GM19397 (cell line): ENCODE data around the gene ALDH9A1.
"Not testable (repeated sequence)": the region's sequence is repeated elsewhere in the genome, so short reads cannot be mapped to it uniquely, and the experiment has no call there.

Experiments used
- ATAC-seq: cut with Tn5 transposase; IDR thresholded peaks from one replicate; pipeline ENCODE4 v1.9.1; 2021; ENCODE audit warnings: mild to moderate bottlenecking, moderate library complexity; ENCODE audit not compliant: unreplicated experiment

ALDH9A1 gene

DNA sequence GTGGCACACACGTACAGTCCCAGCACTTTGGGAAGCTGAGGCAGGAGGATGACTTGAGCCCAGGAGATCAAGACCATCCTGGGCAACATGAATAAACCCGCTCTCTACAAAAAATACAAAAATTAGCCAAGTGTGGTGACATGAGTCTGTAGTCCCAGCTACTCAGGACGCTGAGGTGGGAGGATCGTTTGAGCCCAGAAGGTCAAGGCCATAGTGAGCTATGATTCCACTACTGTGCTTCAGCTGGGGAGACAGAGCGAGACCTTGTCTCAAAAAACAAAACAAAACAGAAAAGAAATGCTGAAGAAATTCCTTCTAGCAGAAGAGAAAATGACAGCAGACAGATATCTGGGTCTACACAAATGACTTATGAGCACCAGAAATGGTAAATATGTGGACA, 10.3 kb downstream of the ALDH9A1 start:
- ATAC-seq: no peak

DNA sequence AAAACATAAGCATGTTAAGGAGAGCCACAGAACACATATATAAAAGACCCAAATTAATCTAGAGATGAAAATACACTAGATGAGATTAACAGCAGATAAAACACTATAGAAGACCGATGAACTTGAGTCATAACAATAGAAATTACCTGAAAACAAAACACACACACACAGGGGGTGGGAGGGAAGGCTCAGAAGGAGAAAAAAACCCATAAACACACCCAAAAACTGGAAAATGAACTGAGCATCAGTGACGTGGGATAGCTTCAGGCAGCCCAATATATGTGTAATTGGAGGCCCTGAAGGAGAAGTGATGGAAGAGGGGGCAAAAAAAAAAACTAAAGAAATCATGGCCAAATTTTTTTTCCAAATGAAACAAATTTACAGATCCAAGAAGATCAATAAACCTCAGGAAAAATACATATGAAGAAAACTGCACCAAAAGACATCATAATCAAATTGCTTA, 11.4 kb downstream of the ALDH9A1 start:
- no peak for ATAC-seq

DNA sequence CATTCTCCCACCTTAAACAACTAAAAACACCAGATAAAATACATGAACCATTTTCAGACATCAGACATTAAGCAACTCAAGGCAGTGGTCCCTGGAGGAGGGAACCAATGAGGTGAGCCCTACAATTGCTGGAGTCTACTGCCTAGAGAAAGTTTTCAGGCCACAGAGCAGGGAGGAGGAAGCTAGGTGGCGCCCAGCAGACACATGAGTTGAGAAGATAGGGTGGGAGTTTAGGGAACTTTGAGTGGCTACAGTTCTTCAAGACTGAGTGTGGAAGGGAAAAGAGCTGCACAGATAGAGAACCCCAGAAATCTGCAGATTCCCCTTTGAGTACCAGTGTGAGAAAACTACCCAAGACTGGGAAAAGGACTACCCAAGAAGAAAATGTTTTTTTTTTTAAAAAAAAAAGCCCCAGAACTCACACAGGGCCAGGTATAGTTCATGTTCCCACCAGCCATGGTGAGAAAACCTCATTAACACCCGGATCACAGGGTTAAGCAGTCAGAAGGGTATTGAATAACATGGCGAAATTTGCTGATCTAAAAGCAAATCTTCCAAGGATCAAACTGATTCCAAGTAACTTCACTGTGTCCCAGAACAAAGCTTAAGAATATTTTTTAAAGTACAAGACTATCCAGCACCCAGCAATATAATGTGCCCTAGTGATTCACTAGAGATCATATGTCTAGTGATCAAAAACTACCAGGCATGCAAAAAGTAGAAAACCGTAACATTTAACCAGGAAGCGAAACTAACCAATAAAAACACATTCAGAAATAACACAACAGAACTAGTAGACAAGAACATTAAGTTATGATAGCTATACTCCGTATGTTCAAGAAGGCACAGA, 12.0 kb downstream of the ALDH9A1 start:
- no peak for ATAC-seq

DNA sequence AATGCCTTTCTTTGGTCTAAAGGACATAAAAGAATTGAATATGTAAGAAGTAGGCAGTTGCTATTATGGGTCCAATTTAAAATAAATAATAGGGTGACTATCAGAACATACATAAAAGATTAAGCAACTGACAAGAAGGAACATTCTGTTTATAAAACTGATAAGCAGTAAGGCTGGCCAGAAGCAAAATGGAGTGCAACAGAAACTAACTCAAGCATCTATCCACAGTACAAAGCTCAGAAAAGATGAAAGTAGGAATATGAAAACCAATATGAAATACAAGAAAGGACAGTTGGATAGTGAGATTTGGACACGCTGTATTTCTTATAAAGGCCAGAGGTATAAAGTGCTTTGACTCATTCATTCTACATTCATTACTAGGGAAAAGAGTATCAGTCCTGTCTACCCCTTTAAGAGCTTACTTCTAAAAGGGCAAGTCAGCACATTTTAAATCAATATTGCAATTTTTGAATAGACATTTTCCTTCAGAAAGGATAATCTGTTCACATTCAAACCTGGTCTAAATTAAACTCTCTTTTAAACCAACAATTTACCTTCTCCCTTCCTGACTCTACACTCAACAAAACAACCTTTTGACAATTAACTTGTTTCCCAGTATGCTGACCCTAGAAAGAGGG, 14.4 kb downstream of the ALDH9A1 start:
- no peak for ATAC-seq

DNA sequence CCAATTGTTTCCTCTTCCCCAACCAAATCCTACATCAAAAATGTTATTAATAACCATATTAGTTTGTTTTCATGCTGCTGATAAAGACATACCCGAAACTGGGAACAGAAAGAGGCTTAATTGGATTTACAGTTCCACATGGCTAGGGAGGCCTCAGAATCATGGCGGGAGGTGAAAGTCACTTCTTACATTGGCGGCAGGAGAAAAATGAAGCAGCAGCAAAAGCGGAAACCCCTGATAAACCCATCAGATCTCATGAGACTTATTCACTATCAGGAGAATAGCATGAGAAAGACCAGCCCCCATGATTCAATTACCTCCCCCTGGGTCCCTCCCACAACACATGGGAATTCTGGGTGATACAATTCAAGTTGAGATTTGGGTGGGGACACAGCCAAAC, 17.6 kb downstream of the ALDH9A1 start:
- ATAC-seq: not testable (repeated sequence)

DNA sequence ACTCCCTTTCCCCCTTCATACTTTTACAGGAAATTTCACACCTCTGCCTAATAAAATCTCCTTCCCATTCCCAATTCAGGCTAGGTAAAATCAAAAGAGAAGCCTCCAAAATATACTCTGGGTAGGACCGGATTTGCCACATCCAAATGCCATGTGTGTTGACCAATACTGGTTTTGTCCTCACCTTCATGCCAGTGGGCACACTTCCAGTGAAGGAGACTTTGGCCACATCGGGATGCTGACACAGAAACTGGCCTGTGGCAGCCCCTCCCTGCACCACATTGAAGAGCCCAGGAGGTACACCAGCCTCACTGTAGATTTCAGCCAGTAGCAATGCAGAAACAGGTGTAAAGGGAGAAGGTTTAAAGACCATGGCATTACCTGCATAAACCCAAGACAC, 18.1 kb downstream of the ALDH9A1 start:
- no peak for ATAC-seq

DNA sequence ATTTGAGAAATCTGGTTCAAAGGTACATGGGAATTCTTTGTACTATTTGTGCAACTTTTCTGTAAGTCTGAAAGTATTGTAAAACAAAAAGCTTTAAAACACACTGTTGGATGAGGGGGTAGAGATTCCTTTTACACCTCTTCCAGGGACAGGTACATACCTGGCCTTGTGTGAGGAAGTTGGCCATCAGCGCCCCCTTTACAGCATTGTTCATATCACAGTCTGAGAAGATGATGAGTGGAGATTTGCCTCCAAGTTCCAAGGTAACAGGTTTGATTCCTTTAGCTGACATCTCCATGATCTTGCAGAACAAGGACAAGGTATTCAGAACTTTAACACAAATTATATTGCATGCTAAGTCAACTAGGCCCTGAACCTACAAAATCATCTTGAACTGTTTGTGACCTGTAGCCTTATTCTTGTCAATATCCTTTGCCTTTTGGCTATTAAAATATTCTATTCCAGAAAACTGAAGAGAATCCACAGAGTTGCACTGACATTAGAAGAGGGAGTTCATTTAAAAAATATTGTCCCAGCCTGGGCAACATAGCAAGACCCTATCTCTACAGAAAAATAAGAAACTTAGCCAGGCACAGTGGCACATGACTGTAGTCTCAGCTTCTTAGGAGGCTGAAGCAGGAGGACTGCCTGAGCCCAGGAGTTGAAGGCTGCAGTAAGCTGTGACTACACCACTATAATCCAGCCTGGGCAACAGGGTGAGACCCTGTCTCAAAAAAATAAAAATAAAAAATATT, 18.9 kb downstream of the ALDH9A1 start:
- no peak for ATAC-seq

DNA sequence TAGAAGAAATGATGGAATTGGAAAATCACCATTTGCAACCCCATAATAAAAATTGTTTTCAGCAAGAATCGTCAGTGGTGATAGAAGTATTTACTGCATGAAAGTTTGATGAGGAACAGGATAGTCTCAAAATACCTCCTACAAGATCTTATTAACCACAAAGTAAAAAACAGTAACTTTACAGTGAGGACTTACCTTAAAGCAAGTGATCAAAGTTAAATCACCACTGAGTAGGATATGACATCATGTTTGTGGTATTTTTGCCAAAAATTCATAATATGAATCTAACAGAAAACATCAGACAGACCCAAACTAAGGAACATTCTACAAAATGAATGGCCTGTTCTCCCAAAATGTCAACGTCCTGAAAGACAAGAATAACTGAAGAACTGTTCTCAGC, 19.9 kb downstream of the ALDH9A1 start:
- no peak for ATAC-seq

DNA sequence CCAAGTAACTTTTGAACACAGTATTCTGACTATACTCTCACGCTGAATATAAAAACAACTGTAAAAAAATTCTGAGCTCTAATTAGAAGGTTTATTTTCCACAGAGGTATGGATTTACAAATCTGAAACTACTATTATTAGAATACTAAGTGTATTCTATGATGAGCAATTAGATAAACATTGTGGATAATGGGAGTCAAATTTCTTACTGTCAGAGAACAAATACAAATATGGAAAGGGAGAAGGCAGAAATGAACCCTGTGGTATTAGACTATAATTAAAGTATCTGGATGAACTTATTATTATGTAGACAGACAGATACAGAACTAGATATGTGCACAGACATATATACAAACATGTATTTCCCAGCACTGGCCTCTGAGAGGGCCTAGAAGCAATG, 22.6 kb downstream of the ALDH9A1 start:
- no peak for ATAC-seq

DNA sequence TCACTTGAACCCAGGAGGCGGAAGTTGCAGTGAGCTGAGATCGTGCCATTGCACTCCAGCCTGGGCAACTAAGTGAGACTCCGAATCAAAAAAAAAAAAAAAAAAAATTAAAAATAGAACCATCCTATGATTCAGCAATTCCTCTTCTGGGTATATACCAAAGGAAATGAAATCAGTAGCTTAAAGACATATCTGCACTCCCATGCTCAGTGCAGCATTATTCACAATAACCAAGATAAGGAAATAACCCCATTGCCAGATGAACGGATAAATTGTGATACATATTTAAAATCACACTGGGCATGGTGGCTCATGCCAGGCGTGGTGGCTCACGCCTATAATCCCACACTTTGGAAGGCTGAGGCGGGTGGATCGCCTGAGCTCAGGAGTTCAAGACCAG, 23.8 kb downstream of the ALDH9A1 start:
- no peak for ATAC-seq

DNA sequence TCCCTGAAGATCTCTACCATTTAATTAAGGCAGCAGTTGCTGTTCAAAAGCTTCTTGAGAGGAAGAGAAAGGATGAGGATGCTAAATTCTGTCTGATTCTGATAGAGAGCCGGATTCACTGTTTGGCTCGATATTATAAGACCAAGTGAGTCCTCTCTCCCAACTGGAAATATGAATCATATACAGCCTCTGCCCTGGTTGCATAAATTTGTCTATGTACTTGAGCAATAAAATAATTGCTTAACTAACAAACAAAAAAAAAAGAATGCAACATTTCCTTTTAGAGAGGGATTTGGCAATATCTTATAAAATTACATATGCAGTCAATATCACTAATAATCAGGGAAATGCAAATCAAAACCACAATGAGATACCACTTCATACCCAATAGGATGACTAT, 26.8 kb downstream of the ALDH9A1 start:
- ATAC-seq: no peak

DNA sequence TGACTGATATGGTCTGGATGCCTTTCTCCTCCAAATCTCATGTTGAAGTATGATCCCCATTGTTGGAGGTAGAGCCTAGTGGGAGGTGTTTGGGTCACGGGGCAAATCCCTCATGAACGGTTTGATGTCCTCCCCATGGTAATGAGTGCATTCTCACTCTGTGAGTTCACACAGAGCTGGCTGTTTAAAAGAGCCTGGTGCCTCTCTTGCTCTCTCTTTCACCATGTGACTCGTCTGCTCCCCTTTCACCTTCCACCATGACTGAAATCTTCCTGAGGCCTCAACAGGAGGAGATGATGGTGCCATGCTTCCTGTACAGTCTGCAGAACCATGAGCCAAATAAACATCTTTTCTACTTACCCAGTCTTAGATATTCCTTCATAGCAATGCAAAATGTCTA, 30.2 kb downstream of the ALDH9A1 start:
- ATAC-seq: no peak

DNA sequence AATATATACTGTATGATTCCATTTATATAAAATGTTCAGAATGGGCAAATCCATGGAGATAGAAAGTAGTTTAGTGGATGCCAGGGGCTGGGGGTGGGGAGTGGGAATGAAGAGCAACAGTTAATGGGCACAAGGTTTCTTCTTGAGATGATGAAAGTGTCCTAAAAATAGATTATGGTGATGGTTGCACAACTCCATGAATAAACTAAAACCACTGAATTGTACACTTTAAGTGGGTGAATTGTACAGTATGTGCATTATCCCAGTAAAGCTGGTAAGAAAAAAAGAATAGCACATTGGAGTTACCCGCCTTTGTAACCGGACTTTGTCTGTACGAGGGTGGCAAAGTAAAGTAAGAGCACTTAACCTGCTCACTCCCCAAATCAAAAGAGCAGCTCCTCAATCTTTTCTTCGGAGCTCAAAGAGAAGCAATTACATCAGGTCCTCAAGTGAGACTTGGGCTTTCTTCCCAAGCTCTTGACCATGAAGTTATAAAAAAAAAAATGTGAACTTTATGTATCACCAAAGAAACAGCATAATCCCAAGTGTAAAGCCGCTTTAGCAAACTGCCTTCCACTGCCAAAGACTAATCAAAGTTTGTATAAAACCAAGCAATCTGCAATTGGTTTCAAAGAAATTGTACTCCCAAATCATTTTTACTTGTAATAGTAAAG, 32.1 kb downstream of the ALDH9A1 start:
- ATAC-seq: no peak

DNA sequence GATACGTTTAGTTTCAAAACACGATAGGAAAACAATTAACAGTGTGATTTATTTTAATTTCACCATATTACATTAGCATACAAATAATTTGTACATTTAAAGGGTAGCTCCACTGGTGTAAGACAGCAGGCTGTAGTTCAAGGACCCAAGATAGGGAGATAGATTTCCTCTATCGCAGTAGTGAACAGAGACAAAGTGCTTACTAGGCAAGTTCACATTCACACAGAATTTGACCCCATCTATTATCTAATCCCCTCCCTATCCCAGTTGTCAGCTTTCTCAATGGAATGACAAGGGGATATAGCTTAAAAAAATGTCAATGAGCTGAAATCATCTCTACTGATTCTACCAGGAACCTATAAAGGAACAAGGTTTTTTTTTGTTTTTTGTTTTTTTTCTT, 36.2 kb downstream of the ALDH9A1 start:
- ATAC-seq: no peak

DNA sequence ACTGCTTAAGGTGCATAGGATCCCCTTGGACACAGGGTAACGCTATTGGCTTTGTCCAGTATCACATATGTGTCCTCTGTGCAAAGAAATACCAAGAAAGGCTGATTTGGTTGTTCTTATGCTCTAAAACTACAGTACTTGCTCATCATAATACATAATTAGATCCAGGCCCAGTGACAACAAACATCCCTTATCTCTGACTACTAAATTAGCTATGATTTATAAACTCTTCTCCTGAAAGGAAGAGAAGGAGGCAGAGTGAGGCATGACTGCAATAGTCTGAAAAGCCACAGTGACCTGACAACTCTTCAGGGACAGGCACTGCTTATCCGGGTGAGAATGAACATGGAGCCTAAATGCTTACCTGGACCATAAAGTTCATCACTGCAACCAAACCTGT, 36.7 kb downstream of the ALDH9A1 start:
- ATAC-seq: no peak

DNA sequence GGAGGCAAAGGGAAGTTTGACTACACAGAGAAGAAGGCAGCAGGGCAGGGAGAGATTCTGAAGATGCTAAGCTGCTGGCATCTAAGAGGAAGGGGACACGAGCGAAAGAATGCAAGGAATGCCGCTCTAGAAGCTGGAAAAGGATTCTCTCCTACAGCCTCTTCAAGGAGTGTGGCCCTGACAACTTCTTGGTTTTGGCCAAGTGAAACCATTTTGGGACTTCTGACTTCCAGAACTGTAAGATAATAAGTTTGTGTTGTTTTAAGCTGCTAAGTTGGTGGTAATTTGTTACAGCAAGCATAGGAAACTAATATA, 38.8 kb downstream of the ALDH9A1 start:
- no peak for ATAC-seq

DNA sequence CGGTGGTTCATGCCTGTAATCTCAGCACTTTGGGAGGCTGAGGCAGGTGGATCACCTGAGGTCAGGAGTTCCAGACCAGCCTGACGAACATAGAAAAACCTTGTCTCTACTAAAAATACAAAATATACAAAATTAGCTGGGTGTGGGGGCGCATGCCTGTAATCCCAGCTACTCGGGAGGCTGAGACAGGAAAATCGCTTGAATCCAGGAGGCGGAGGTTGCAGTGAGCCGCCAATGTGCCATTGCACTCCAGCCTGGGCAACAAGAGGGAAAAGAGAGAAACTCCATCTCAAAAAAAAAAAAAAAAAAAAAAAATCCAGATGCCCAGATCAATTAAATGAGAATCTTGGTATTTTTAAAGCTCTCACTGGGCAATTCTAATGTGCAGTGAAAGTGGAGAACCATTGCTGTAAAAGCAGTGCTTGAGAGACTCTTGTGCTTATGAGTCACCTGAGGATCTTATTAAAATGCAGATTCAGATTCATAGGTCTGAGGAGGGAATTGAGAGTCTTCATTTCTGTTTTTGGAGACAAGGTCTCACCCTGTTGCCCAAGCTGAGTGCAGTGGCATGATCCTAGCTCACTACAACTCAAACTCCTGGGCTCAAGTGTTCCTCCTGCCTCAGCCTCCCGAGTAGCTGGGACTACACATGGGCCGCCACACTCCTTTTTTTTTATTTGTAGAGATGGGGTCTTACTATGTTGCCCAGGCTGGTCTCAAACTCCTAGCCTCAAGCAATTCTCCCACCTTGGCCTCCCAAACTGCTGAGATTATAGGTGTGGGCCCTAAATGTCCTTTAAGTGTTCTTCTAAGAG, 39.4 kb downstream of the ALDH9A1 start:
- not testable (repeated sequence) for ATAC-seq

DNA sequence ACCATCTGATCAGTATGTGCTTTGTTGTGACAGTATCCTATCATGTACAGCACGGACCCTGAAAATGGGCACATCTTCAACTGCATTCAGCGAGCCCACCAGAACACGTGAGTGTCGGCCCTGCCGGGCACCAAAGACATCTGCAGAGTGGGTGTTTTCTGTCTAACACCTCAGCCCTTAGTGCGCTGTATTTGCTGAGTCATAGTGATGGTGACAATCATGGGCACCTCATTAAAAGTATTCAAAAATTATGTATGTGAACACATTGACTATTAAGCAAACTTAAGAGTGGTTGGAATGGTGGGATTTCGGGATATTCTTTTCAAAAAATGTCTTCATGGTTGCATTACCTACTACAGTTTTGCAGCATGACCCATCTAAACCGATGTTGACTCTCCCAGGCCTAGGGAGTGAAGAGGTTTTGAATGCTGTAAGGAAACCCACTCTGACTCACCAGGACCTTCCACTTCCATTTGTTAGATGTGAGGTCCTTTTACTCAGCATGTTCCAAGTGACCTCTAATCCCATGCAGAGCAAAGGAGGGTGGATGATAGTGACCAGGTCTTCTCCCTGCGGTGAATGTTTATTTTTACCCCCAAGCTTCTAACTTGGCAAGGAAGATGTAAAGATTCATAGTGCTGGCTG, 47.3 kb downstream of the ALDH9A1 start:
- ATAC-seq: no peak

DNA sequence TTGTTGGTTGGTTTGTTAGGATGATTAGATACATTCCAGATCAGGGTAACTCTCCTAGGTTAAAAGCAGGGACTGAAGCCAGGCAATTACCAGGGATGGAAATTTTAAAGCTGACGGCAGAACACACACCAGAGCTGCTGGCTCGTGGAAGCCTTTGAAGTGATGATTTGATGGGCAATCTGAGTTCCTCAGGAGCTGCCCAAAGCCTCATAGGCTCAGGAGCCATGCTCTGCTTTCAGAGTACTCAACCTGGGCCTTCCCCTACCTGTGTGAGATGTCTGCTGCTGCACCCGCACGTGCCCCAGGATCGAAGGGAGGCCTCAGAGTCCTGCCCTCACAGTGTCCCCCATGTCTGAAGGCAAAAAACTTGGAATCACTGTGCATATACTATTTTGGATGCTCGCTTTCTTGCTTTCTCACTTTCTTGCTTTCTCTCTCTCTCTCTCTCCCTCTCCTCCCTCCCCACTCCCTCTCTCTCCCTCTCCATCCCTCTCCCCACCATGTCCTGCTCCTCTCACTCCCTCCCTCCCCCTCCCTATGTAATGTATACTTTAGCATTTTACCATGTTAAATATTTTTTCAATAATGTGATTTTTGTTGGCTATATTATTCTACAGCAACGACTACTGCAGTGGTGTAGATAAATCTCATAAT, 49.3 kb downstream of the ALDH9A1 start:
- no peak for ATAC-seq

DNA sequence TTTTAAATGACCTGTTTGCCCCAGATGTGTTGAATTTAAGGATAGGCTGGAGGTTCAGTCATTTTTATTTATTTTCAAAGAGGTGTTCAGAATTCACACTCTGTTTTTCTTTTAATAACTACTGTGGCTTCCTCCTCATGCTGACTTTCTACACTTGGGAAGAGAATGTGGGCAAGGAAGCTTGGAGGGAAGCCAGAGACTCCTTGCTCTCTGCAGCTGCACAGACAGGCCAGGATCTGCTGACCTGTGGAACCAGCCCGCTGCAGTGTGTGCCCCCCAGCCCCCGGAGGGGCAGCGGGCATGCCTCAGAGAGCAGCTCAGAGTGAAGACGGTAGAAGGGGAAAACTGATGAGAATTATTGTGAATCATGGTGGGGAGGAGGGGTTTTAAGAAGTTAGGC, 50.4 kb downstream of the ALDH9A1 start:
- ATAC-seq: no peak
